GM18867 (cell line): ENCODE results near the gene ZNF57.
"Not testable (repeated sequence)": the region's sequence is repeated elsewhere in the genome, so short reads cannot be mapped to it uniquely, and the experiment has no call there.

Source experiments
- ATAC-seq: cut with Tn5 transposase; IDR thresholded peaks from one replicate; pipeline ENCODE4 v1.9.1; 2021; ENCODE audit warnings: mild to moderate bottlenecking, moderate library complexity; ENCODE audit not compliant: unreplicated experiment

Gene ZNF57

GRCh38 chr19:2890531-2890930 lies 10.2 kb upstream of the ZNF57 start:
- not testable (repeated sequence) for ATAC-seq

- no peak for ATAC-seq
These were observed 4.0 kb upstream of the ZNF57 start for GRCh38 chr19:2896694-2897093.

- ATAC-seq: no peak
These were observed 2.0 kb downstream of the ZNF57 start for GRCh38 chr19:2902590-2903218.

- ATAC-seq: not testable (repeated sequence)
These were observed 2.6 kb downstream of the ZNF57 start for GRCh38 chr19:2903326-2903725.

GRCh38 chr19:2905918-2906519 lies 5.3 kb downstream of the ZNF57 start:
- no peak for ATAC-seq

GRCh38 chr19:2906631-2907195 lies 6.0 kb downstream of the ZNF57 start:
- no peak for ATAC-seq

GRCh38 chr19:2912306-2912705 lies 11.6 kb downstream of the ZNF57 start:
- ATAC-seq: no peak

GRCh38 chr19:2917275-2918184 lies 16.8 kb downstream of the ZNF57 start:
- no peak for ATAC-seq

GRCh38 chr19:2922987-2923386 lies 22.3 kb downstream of the ZNF57 start:
- ATAC-seq: no peak

GRCh38 chr19:2923510-2923909 lies 22.8 kb downstream of the ZNF57 start:
- ATAC-seq: no peak

- ATAC-seq: no peak
These were observed 25.8 kb downstream of the ZNF57 start for GRCh38 chr19:2926341-2927031.

- ATAC-seq: no peak
These were observed 26.3 kb downstream of the ZNF57 start for GRCh38 chr19:2927032-2927430.

GRCh38 chr19:2933490-2933910 lies 32.8 kb downstream of the ZNF57 start:
- ATAC-seq: no peak

- not testable (repeated sequence) for ATAC-seq
These were observed 35.1 kb downstream of the ZNF57 start for GRCh38 chr19:2935863-2936262.

- no peak for ATAC-seq
These were observed 42.4 kb downstream of the ZNF57 start for GRCh38 chr19:2942928-2943640.

- ATAC-seq: no peak
These were observed 43.7 kb downstream of the ZNF57 start for GRCh38 chr19:2944403-2944774.

GRCh38 chr19:2944775-2945574 lies 44.2 kb downstream of the ZNF57 start, which contains the start of gene ZNF77:
TSS of gene ZNF77 (minus strand) at chr19:2944971. CDS start at chr19:2944840, 131 bp downstream.
- peak; percentile 95 for ATAC-seq

- no peak for ATAC-seq
These were observed 45.0 kb downstream of the ZNF57 start for GRCh38 chr19:2945575-2946184.

GRCh38 chr19:2949939-2950285 lies 49.2 kb downstream of the ZNF57 start:
- ATAC-seq: no peak
